Pulmonary artery endothelial cell (primary cell): ENCODE results near the gene UPK1A. TPM values are rescaled to one million over a fixed set of nuclear protein-coding genes. Genes with fewer than 3 reads are reported as not detected.
A peak's percentile ranks its signal among the peaks of the same experiment; 100 is the strongest.

Experiments used
- DNase-seq: peaks from one replicate; pipeline ENCODE4 v3.0.0-alpha.2; 2011; ENCODE audit warnings: low read depth, low spot score
- total RNA-seq: library from RNA; depleted of rRNA; stranded (reverse); fragments of >200 nt; gene quantifications from 2 replicates; pipeline ENCODE4 v1.2.3, GENCODE V29; 2014

UPK1A gene
- total RNA-seq: not detected in 2 replicates

- DNase-seq: no peak
These were observed at the start of gene UPK1A for GRCh38 chr19:35666251-35666913. TSS of gene UPK1A (plus strand) at chr19:35666517. CDS start at chr19:35666813, 296 bp downstream.

GRCh38 chr19:35618857-35619256, 47.5 kb upstream of the UPK1A start:
- no peak for DNase-seq

- DNase-seq: no peak
These were observed 46.9 kb upstream of the UPK1A start for GRCh38 chr19:35619290-35619923.

- no peak for DNase-seq
These were observed 46.3 kb upstream of the UPK1A start for GRCh38 chr19:35620001-35620400.

GRCh38 chr19:35621708-35622107, 44.6 kb upstream of the UPK1A start:
- no peak for DNase-seq

GRCh38 chr19:35622750-35623149, 43.6 kb upstream of the UPK1A start:
- DNase-seq: no peak

- DNase-seq: no peak
These were observed 42.8 kb upstream of the UPK1A start for GRCh38 chr19:35623327-35624010.

GRCh38 chr19:35628264-35628564, 38.1 kb upstream of the UPK1A start:
- no peak for DNase-seq

- DNase-seq: peak; percentile 95
These were observed 37.6 kb upstream of the UPK1A start, which contains the start of gene RBM42 for GRCh38 chr19:35628565-35629331. TSS of gene RBM42 (plus strand) at chr19:35629036. CDS start at chr19:35629154, 118 bp downstream.

- no peak for DNase-seq
These were observed 37.0 kb upstream of the UPK1A start for GRCh38 chr19:35629332-35629633.

- no peak for DNase-seq
These were observed 32.4 kb upstream of the UPK1A start for GRCh38 chr19:35633727-35634440.

GRCh38 chr19:35636651-35637050, 29.7 kb upstream of the UPK1A start:
- no peak for DNase-seq

GRCh38 chr19:35637165-35637564, 29.2 kb upstream of the UPK1A start:
- no peak for DNase-seq

GRCh38 chr19:35639321-35639639, 27.0 kb upstream of the UPK1A start:
- DNase-seq: no peak

- DNase-seq: no peak
These were observed 26.5 kb upstream of the UPK1A start for GRCh38 chr19:35639863-35640262.

- DNase-seq: no peak
These were observed 24.7 kb upstream of the UPK1A start, which contains the start of gene ETV2 for GRCh38 chr19:35641515-35642151. TSS of gene ETV2 (plus strand) at chr19:35641745. CDS start at chr19:35642461, 716 bp downstream.

- DNase-seq: no peak
These were observed 24.0 kb upstream of the UPK1A start for GRCh38 chr19:35642312-35642711.

GRCh38 chr19:35642798-35643254, 23.5 kb upstream of the UPK1A start:
- no peak for DNase-seq

GRCh38 chr19:35643255-35644205, 22.8 kb upstream of the UPK1A start:
- DNase-seq: no peak
